HCT116 (cell line): ENCODE results near the gene F2RL1. TPM values are rescaled to one million over a fixed set of nuclear protein-coding genes. Genes with fewer than 3 reads are reported as not detected.
A peak's percentile ranks its signal among the peaks of the same experiment; 100 is the strongest.

ENCODE experiments used
- ATAC-seq: fragments of 200-7000 bp; cut with Tn5 transposase; 2 replicates; pipeline ENCODE4 v1.9.1; 2020; ENCODE audit warnings: mild to moderate bottlenecking, moderate library complexity
- BruUV-seq: library from RNA; stranded (reverse); fragments of 400-500 nt; replicated peaks from 2 replicates; lab custom pipeline; 2021; lab: Mats Ljungman, UMichigan
- CTCF ChIA-PET: fragments of 300-600 bp; sonication (Branson Sonifier 250); formaldehyde crosslinking; loops from one replicate; lab custom pipeline; 2021; ENCODE audit warnings: antibody characterized with exemption; lab: Charles Lee
- POLR2A ChIA-PET: fragments of 300-600, 350-600 bp; sonication (Branson Sonifier 250); formaldehyde crosslinking; loops from one replicate; lab custom pipeline; 2021; ENCODE audit warnings: antibody characterized with exemption; lab: Charles Lee
- RAD21 ChIA-PET, 2 experiments: fragments of 300-600 bp; sonication (Branson Sonifier 250); formaldehyde crosslinking; loops; one replicate each; lab custom pipeline; 2023; ENCODE audit warnings: low total read pairs in 2 of 2; ENCODE audit not compliant: uncharacterized antibody in 2 of 2, unreplicated experiment in 2 of 2, low non-redundant PET in 1 of 2; lab: Charles Lee
- DNase-seq: peaks from one replicate; pipeline ENCODE4 v3.0.0-alpha.2; 2010; ENCODE audit warnings: low read depth, low spot score
- H2AFZ ChIP-seq: fragments of 200-600 bp; shearing (Covaris generic), sonication (generic); 2 replicates; pipeline ENCODE4 v1.6.1; 2017; ENCODE audit warnings: low read depth, mixed run types, mixed read lengths, antibody characterized with exemption, low read length; ENCODE audit not compliant: poor library complexity, severe bottlenecking
- H3K27ac ChIP-seq: 2 replicates; pipeline ENCODE4 v1.5.1; 2012; ENCODE audit warnings: low read depth, low read length
- H3K27me3 ChIP-seq: fragments of 200-600 bp; sonication (generic); 2 replicates; pipeline ENCODE4 v1.6.1; 2016; ENCODE audit warnings: mixed run types, low read length, mixed read lengths; ENCODE audit not compliant: insufficient read depth
- H3K36me3 ChIP-seq, 2 experiments: fragments of 200-500 bp in 1 of 2; fragments of 200-600 bp in 1 of 2; sonication (Bioruptor generic) in 1 of 2; sonication (generic) in 1 of 2; 2 replicates each; pipeline versions ENCODE4 v1.5.1 to v1.6.1; 2014 to 2016; ENCODE audit warnings: low read length in 2 of 2, inconsistent platforms in 1 of 2, mixed read lengths in 1 of 2, mixed run types in 1 of 2; ENCODE audit not compliant: insufficient read depth in 2 of 2, control insufficient read depth in 1 of 2
- H3K4me1 ChIP-seq, 2 experiments: fragments of 200-600 bp in 1 of 2; sonication (generic) in 1 of 2; 2 replicates each; pipeline versions ENCODE4 v1.5.1 to v1.6.1; 2012 to 2017; ENCODE audit warnings: low read length in 2 of 2, inconsistent platforms in 1 of 2, mild to moderate bottlenecking in 1 of 2, mixed read lengths in 1 of 2, mixed run types in 1 of 2, moderate library complexity in 1 of 2; ENCODE audit not compliant: insufficient read depth in 2 of 2, control insufficient read depth in 1 of 2
- H3K4me2 ChIP-seq: fragments of 200-600 bp; sonication (generic); 2 replicates; pipeline ENCODE4 v1.6.1; 2017; ENCODE audit warnings: mixed run types, low read length, mixed read lengths
- H3K4me3 ChIP-seq, 2 experiments: fragments of 200-600 bp in 1 of 2; sonication (generic) in 1 of 2; replicated peaks in 1 of 2; 2 replicates each; pipeline ENCODE4 v1.5.1; 2011 to 2016; ENCODE audit warnings: low read length in 2 of 2, control low read depth in 1 of 2, low read depth in 1 of 2, mild to moderate bottlenecking in 1 of 2, mixed read lengths in 1 of 2, mixed run types in 1 of 2
- H3K79me2 ChIP-seq: fragments of 200-600 bp; sonication (generic); 2 replicates; pipeline ENCODE4 v1.6.1; 2017; ENCODE audit warnings: mild to moderate bottlenecking, mixed run types, low read length, moderate library complexity, mixed read lengths; ENCODE audit not compliant: insufficient read depth
- H3K9ac ChIP-seq: fragments of 200-600 bp; sonication (generic); 2 replicates; pipeline ENCODE4 v1.6.1; 2016; ENCODE audit warnings: low read length, mixed read lengths
- H3K9me2 ChIP-seq: fragments of 200-600 bp; sonication (generic), shearing (Covaris generic); 2 replicates; pipeline ENCODE4 v1.6.1; 2017; ENCODE audit warnings: mixed run types, mild to moderate bottlenecking, moderate library complexity; ENCODE audit not compliant: insufficient read depth
- H3K9me3 ChIP-seq, 2 experiments: fragments of 200-500 bp in 1 of 2; fragments of 200-600 bp in 1 of 2; sonication (Bioruptor generic) in 1 of 2; sonication (generic) in 1 of 2; 2 replicates each; pipeline ENCODE4 v1.6.1; 2014 to 2017; ENCODE audit warnings: low read length in 2 of 2, mixed read lengths in 2 of 2, inconsistent platforms in 1 of 2, low read depth in 1 of 2, mild to moderate bottlenecking in 1 of 2, mixed run types in 1 of 2, moderate library complexity in 1 of 2; ENCODE audit not compliant: control insufficient read depth in 1 of 2, insufficient read depth in 1 of 2
- H4K20me1 ChIP-seq: fragments of 200-600 bp; sonication (generic), shearing (Covaris generic); 2 replicates; pipeline ENCODE4 v1.6.1; 2017; ENCODE audit warnings: mixed run types, mild to moderate bottlenecking, moderate library complexity; ENCODE audit not compliant: insufficient read depth
- ATF3 ChIP-seq: IDR thresholded peaks from 2 replicates; pipeline ENCODE4 v1.6.1; 2012
- CBX3 ChIP-seq: IDR thresholded peaks from 2 replicates; pipeline ENCODE4 v1.6.1; 2012; ENCODE audit warnings: low read depth
- CTCF ChIP-seq, 3 experiments: fragments of 200-600 bp in 1 of 3; sonication (generic) in 1 of 3; IDR thresholded peaks in 2 of 3; conservative IDR thresholded peaks in 1 of 3; 2 replicates each; pipeline ENCODE4 v1.5.1; 2012 to 2017; ENCODE audit warnings: low read depth in 2 of 3, low read length in 2 of 3, antibody characterized with exemption in 1 of 3, borderline replicate concordance in 1 of 3, control low read depth in 1 of 3, mild to moderate bottlenecking in 1 of 3, mixed read lengths in 1 of 3, mixed run types in 1 of 3, moderate library complexity in 1 of 3; ENCODE audit not compliant: insufficient read depth in 1 of 3
- EGR1 ChIP-seq: IDR thresholded peaks from 2 replicates; pipeline ENCODE4 v1.6.1; 2012; ENCODE audit warnings: low read depth
- EZH2 ChIP-seq: fragments of 200-600 bp; sonication (generic); IDR thresholded peaks from 2 replicates; pipeline ENCODE4 v1.6.1; 2017; ENCODE audit warnings: antibody characterized with exemption, mixed run types
- EZH2phosphoT487 ChIP-seq: fragments of 200-600 bp; IDR thresholded peaks from 2 replicates; pipeline ENCODE4 v1.6.1; 2018; ENCODE audit warnings: antibody characterized with exemption, borderline replicate concordance
- POLR2A ChIP-seq: IDR thresholded peaks from 2 replicates; pipeline ENCODE4 v1.7.0; 2011; ENCODE audit warnings: borderline replicate concordance; ENCODE audit not compliant: insufficient read depth, insufficient read length; ENCODE audit errors: extremely low read depth
- POLR2AphosphoS5 ChIP-seq: IDR thresholded peaks from 2 replicates; pipeline ENCODE4 v1.6.1; 2011; ENCODE audit warnings: mild to moderate bottlenecking, low read depth, low read length, moderate library complexity
- SP1 ChIP-seq: IDR thresholded peaks from 2 replicates; pipeline ENCODE4 v1.6.1; 2012; ENCODE audit warnings: low read depth
- YY1 ChIP-seq: IDR thresholded peaks from 2 replicates; pipeline ENCODE4 v1.6.1; 2011; ENCODE audit warnings: low read length, low read depth, moderate library complexity, mild to moderate bottlenecking; ENCODE audit not compliant: insufficient replicate concordance; ENCODE audit errors: extremely low read depth
- ZFX ChIP-seq: fragments of 450-650 bp; IDR thresholded peaks from 2 replicates; pipeline ENCODE4 v1.6.1; 2017
- ZNF274 ChIP-seq: fragments of 200-500 bp; sonication (Bioruptor generic); IDR thresholded peaks from 2 replicates; pipeline ENCODE4 v1.6.1; 2014; ENCODE audit warnings: mild to moderate bottlenecking, low read depth, low read length, inconsistent platforms
- intact Hi-C: fragments of 100-400 bp; cut with micrococcal nuclease; formaldehyde crosslinking; loops from 2 replicates; pipeline ENCODE4 v1.10.0; 2022
- total RNA-seq: library from RNA; stranded (reverse); gene quantifications from one replicate; pipeline ENCODE4 v1.2.1, GENCODE V29; 2021; ENCODE audit not compliant: unreplicated experiment
- TF ChIP-seq, protein P1 (sequence below): IDR thresholded peaks from 2 replicates; pipeline ENCODE4 v1.6.1; 2011; ENCODE audit warnings: mild to moderate bottlenecking, low read length, moderate library complexity; ENCODE audit not compliant: insufficient replicate concordance; ENCODE audit errors: extremely low read depth
- TF ChIP-seq, protein P2 (sequence below): IDR thresholded peaks from 2 replicates; pipeline ENCODE4 v1.6.1; 2012

F2RL1 gene
- total RNA-seq, 1 experiment from 2014 or later = 119 TPM

DNA sequence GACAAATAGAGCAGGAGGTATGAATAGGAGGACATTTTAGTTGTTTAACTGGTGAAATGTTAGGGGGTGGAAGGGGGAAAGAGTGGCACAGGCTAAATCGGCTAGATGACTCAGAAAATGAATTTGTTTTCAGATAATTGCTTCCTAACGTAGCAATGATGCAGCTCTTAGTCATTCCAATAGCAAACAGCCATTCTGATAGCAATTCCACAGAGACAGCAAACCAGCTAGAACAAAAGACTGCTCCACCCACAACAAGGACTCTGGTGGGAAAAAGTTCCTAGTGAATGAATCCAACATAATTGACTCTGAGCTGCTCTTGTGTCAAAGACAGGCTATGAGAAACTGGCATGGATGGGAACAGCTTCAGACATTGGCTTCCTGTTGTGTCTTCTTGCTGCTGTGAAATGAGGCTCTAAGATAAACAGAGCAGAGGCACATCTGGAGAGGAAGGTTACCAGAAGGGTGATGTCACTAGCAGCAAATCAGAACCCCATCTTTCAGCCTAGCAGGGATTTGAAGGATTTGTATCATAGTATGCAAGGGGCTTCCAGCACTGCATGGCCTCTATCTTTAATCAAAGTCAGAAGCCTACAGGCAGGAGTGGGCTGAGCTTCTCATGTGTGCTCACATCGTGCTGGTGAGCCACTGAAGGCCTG lies 28.1 kb upstream of the F2RL1 start (continued):
- no peak for TF ChIP-seq CTCF (IDR thresholded peaks at IDR 0.05 in 2 of 3, conservative IDR thresholded peaks at IDR 0.05 in 1 of 3; ENCODE audit: borderline replicate concordance in 1 of 3, insufficient read depth in 1 of 3, low read depth in 2 of 3, low read length in 2 of 3)

GRCh38 chr5:76791461-76791860 lies 27.4 kb upstream of the F2RL1 start:
- no TSS peak for BruUV-seq
- ChIA-PET CTCF (interaction anchor here (1.0 to 2.1 kb wide), 2 partner anchors 17 to 190 kb away, joined by 3 to 7 read pairs; no protein-coding TSS in a partner anchor), POLR2A (interaction anchor here (1.5 to 3.1 kb wide), 4 partner anchors 9 to 27 kb away, joined by 3 to 28 read pairs (median 14); partner anchors contain the start of gene F2RL1), RAD21 (no interaction called here)
- Histone ChIP-seq H3K79me2 (no peaks in the 10 kb centered on the region), H3K27me3 (no peaks in the 10 kb centered on the region), H4K20me1 (no peaks in the 10 kb centered on the region), H2AFZ (no peak overlapping the region), H3K9me2 (no peaks in the 10 kb centered on the region), H3K4me1 (peaks cover 41 to 76% of the 10 kb centered on the region in 2 experiments), H3K9me3 (peaks cover 0 to 3% of the 10 kb centered on the region in 2 experiments; a peak in 1 of 4 replicates), H3K36me3 (no peaks in the 10 kb centered on the region), H3K9ac (peak overlapping the region; percentile 61), H3K4me2 (peak overlapping the region; percentile 67), H3K27ac (peak overlapping the region; percentile 79), H3K4me3 (peak overlapping the region in 1 of 2 experiments; percentile 12; a peak in 1 of 4 replicates)
- intact Hi-C loops = no loop called here
- ATAC-seq (no peak), DNase-seq (no peak)
- TF ChIP-seq CBX3 (no peak), EZH2phosphoT487 (no peak), SP1 (no peak), ZNF274 (no peak), ZFX (no peak), POLR2AphosphoS5 (no peak), POLR2A (no peak), EZH2 (no peak), CTCF (IDR thresholded peaks at IDR 0.05 in 2 of 3, conservative IDR thresholded peaks at IDR 0.05 in 1 of 3; ENCODE audit: borderline replicate concordance in 1 of 3, insufficient read depth in 1 of 3, low read depth in 2 of 3, low read length in 2 of 3) (no peak), ATF3 (no peak), EGR1 (no peak), YY1 (no peak)
- TF ChIP-seq, protein P1, sequence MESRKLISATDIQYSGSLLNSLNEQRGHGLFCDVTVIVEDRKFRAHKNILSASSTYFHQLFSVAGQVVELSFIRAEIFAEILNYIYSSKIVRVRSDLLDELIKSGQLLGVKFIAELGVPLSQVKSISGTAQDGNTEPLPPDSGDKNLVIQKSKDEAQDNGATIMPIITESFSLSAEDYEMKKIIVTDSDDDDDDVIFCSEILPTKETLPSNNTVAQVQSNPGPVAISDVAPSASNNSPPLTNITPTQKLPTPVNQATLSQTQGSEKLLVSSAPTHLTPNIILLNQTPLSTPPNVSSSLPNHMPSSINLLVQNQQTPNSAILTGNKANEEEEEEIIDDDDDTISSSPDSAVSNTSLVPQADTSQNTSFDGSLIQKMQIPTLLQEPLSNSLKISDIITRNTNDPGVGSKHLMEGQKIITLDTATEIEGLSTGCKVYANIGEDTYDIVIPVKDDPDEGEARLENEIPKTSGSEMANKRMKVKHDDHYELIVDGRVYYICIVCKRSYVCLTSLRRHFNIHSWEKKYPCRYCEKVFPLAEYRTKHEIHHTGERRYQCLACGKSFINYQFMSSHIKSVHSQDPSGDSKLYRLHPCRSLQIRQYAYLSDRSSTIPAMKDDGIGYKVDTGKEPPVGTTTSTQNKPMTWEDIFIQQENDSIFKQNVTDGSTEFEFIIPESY = no peak
- TF ChIP-seq, protein P2, sequence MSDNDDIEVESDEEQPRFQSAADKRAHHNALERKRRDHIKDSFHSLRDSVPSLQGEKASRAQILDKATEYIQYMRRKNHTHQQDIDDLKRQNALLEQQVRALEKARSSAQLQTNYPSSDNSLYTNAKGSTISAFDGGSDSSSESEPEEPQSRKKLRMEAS = no peak
